Measurements from ENCODE around the gene CEP57L1.

CEP57L1 gene

GRCh38 chr6:109095036-109095834, at the start of gene CEP57L1:
TSS of gene CEP57L1 (plus strand) at chr6:109095507. CDS start at chr6:109145222, 49,715 bp downstream.
- DNase-seq, result peak; percentile 99

GRCh38 chr6:109048176-109048575, 47.1 kb upstream of the CEP57L1 start:
- no peak for DNase-seq

GRCh38 chr6:109048670-109049415, 46.5 kb upstream of the CEP57L1 start:
- DNase-seq, result no peak

GRCh38 chr6:109050012-109050411, 45.3 kb upstream of the CEP57L1 start:
- no peak for DNase-seq

- DNase-seq, result no peak
These were observed 44.7 kb upstream of the CEP57L1 start for GRCh38 chr6:109050447-109051102.

- DNase-seq, result peak; percentile 39
These were observed 43.8 kb upstream of the CEP57L1 start for GRCh38 chr6:109051301-109052017.

- DNase-seq, result no peak
These were observed 43.2 kb upstream of the CEP57L1 start for GRCh38 chr6:109052018-109052651.

- DNase-seq, result no peak
These were observed 42.5 kb upstream of the CEP57L1 start for GRCh38 chr6:109052852-109053251.

- peak; percentile 32 for DNase-seq
These were observed 42.0 kb upstream of the CEP57L1 start for GRCh38 chr6:109053336-109053735.

GRCh38 chr6:109055771-109056235, 39.5 kb upstream of the CEP57L1 start:
- DNase-seq, result peak; percentile 46

GRCh38 chr6:109056661-109057060, 38.6 kb upstream of the CEP57L1 start:
- no peak for DNase-seq

GRCh38 chr6:109058620-109059019, 36.7 kb upstream of the CEP57L1 start:
- DNase-seq, result no peak

GRCh38 chr6:109059153-109059552, 36.2 kb upstream of the CEP57L1 start:
- DNase-seq, result no peak

GRCh38 chr6:109059571-109060021, 35.7 kb upstream of the CEP57L1 start:
- DNase-seq, result no peak

- no peak for DNase-seq
These were observed 34.7 kb upstream of the CEP57L1 start for GRCh38 chr6:109060571-109060970.

GRCh38 chr6:109062216-109062615, 33.1 kb upstream of the CEP57L1 start:
- no peak for DNase-seq

GRCh38 chr6:109062767-109063352, 32.4 kb upstream of the CEP57L1 start:
- no peak for DNase-seq

- no peak for DNase-seq
These were observed 25.6 kb upstream of the CEP57L1 start for GRCh38 chr6:109069746-109070145.

GRCh38 chr6:109071125-109071917, 24.0 kb upstream of the CEP57L1 start:
- DNase-seq, result no peak

- peak; percentile 73 for DNase-seq
These were observed 21.8 kb upstream of the CEP57L1 start for GRCh38 chr6:109073344-109074132.
